SU-DHL-6 (cell line): ENCODE measurements around the gene MED27.

Source experiments
- H2AFZ ChIP-seq: fragments of 200-600 bp; sonication (generic); 2 replicates; pipeline ENCODE4 v1.6.1; 2014; ENCODE audit warnings: low read depth, mild to moderate bottlenecking, moderate library complexity, mixed read lengths, antibody characterized with exemption, low read length; ENCODE audit not compliant: severe bottlenecking
- H3F3A ChIP-seq: fragments of 200-600 bp; shearing (Covaris generic); 2 replicates; pipeline ENCODE4 v1.6.0; 2016; ENCODE audit warnings: antibody characterized with exemption, mild to moderate bottlenecking; ENCODE audit not compliant: insufficient read depth
- H3K27ac ChIP-seq: fragments of 200-600 bp; sonication (generic); 2 replicates; pipeline ENCODE4 v1.5.1; 2016; ENCODE audit warnings: low read depth, mild to moderate bottlenecking, low read length, moderate library complexity, mixed read lengths
- H3K27me3 ChIP-seq: fragments of 200-600 bp; sonication (generic), shearing (Covaris generic); 2 replicates; pipeline ENCODE4 v1.6.0; 2014; ENCODE audit warnings: mild to moderate bottlenecking, low read length
- H3K36me3 ChIP-seq: fragments of 200-600 bp; sonication (generic); 2 replicates; pipeline ENCODE4 v1.6.1; 2014; ENCODE audit warnings: mild to moderate bottlenecking, low read length, mixed read lengths
- H3K4me2 ChIP-seq: fragments of 300-600, 200-600 bp; shearing (Covaris generic), sonication (generic); 2 replicates; pipeline ENCODE4 v1.6.0; 2014; ENCODE audit warnings: low read length, low read depth, mild to moderate bottlenecking; ENCODE audit not compliant: poor library complexity, severe bottlenecking
- H3K4me3 ChIP-seq: fragments of 200-600 bp; sonication (generic); 2 replicates; pipeline ENCODE4 v1.5.1; 2014; ENCODE audit warnings: antibody characterized with exemption, low read length, mild to moderate bottlenecking, mixed read lengths; ENCODE audit not compliant: insufficient read depth, poor library complexity, severe bottlenecking
- H3K79me2 ChIP-seq: fragments of 200-600 bp; sonication (generic); 2 replicates; pipeline ENCODE4 v1.6.1; 2014; ENCODE audit warnings: mild to moderate bottlenecking, low read length, moderate library complexity; ENCODE audit not compliant: insufficient read depth
- H3K9ac ChIP-seq: fragments of 200-600 bp; sonication (generic); 2 replicates; pipeline ENCODE4 v1.7.0; 2014; ENCODE audit warnings: mild to moderate bottlenecking, low read length
- H3K9me2 ChIP-seq: fragments of 200-600 bp; sonication (generic); replicated peaks from 2 replicates; pipeline ENCODE4 v1.6.1; 2014; ENCODE audit warnings: low read length; ENCODE audit not compliant: insufficient read depth
- H3K9me3 ChIP-seq: fragments of 200-600 bp; sonication (generic); 2 replicates; pipeline ENCODE4 v1.6.1; 2014; ENCODE audit warnings: low read length, mixed read lengths; ENCODE audit not compliant: insufficient read depth
- H4K20me1 ChIP-seq: fragments of 200-600 bp; sonication (generic); 2 replicates; pipeline ENCODE4 v1.6.1; 2014; ENCODE audit warnings: low read depth, mild to moderate bottlenecking, antibody characterized with exemption, low read length, moderate library complexity, mixed read lengths
- EZH2phosphoT487 ChIP-seq: fragments of 200-600 bp; sonication (generic), shearing (Covaris generic); conservative IDR thresholded peaks from 2 replicates; pipeline ENCODE4 v1.6.1; 2018; ENCODE audit warnings: mild to moderate bottlenecking, antibody characterized with exemption, low read length, moderate library complexity, mixed read lengths
- TF ChIP-seq, protein P1 (sequence below): fragments of 200-600 bp; sonication (generic); IDR thresholded peaks from one replicate; pipeline ENCODE4 v1.5.1; 2017; ENCODE audit warnings: antibody characterized with exemption, mild to moderate bottlenecking, low read length, moderate library complexity; ENCODE audit not compliant: insufficient read depth, poor library complexity, severe bottlenecking

MED27 gene

DNA sequence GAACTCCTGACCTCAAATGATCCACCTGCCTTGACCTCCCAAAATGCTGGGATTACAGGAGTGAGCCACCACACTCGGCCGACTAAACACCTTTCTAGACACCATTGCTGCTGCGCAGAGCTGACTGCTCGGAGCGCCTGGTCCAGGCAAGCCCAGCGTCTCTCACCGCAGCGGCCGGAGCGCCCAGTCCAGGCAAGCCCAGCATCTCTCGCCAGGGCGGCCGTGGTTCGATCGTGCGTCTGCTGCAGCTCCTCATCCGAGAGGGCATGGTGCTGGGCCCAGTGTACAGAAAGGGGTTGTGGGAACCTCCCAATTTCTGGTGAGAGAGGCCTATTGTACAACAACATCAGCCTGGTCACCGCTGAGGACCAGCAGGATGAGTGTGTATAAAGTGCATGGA lies 230.3 kb downstream of the MED27 start:
- no peak overlapping the region for H3K27ac ChIP-seq
- H3K9ac ChIP-seq, result no peak overlapping the region
- no peaks in the 10 kb centered on the region for H4K20me1 ChIP-seq
- no peak overlapping the region for H3K4me2 ChIP-seq
- TF ChIP-seq EZH2phosphoT487, result no peak
- TF ChIP-seq, protein P1, sequence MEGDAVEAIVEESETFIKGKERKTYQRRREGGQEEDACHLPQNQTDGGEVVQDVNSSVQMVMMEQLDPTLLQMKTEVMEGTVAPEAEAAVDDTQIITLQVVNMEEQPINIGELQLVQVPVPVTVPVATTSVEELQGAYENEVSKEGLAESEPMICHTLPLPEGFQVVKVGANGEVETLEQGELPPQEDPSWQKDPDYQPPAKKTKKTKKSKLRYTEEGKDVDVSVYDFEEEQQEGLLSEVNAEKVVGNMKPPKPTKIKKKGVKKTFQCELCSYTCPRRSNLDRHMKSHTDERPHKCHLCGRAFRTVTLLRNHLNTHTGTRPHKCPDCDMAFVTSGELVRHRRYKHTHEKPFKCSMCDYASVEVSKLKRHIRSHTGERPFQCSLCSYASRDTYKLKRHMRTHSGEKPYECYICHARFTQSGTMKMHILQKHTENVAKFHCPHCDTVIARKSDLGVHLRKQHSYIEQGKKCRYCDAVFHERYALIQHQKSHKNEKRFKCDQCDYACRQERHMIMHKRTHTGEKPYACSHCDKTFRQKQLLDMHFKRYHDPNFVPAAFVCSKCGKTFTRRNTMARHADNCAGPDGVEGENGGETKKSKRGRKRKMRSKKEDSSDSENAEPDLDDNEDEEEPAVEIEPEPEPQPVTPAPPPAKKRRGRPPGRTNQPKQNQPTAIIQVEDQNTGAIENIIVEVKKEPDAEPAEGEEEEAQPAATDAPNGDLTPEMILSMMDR, result no peak
- H3K27me3 ChIP-seq, result no peaks in the 10 kb centered on the region
- no peaks in the 10 kb centered on the region for H3K36me3 ChIP-seq
- no peak overlapping the region for H2AFZ ChIP-seq
- H3K9me3 ChIP-seq, result no peaks in the 10 kb centered on the region
- H3K9me2 ChIP-seq, result no peaks in the 10 kb centered on the region
- no peaks in the 10 kb centered on the region for H3K79me2 ChIP-seq
- no peak overlapping the region for H3K4me3 ChIP-seq
- H3F3A ChIP-seq, result no peaks in the 10 kb centered on the region

DNA sequence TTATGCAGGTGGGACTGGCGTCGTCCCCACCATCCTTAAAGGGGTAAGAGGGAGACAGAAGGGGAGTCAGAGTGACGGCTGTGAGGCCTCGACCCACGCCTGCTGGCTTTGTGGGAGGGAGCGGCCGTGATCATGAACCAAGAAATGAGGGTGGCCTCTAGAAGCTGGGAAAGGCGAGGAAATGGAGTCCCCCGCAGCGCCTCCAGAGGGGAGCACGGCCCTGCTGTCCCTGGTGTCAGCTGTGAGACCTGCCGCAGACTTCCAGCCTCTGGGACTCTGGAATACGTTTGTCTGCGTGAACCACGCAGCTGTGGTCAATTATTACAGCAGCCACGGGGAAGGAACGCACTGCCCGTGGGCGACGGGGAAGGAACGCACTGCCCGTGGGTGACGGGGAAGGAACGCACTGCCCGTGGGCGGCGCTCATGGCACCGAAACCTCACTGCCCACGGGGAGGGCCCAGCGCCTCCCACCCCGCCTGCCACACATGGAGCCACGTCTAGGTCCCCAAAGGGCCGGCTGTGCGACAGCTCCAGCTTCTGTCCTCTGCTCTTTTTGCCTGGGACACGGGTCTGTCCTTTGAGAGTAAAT lies 231.0 kb downstream of the MED27 start:
- no peak overlapping the region for H3K27ac ChIP-seq
- H3K36me3 ChIP-seq, result no peaks in the 10 kb centered on the region
- no peaks in the 10 kb centered on the region for H3K9me3 ChIP-seq
- H3K9me2 ChIP-seq, result no peaks in the 10 kb centered on the region
- H3K79me2 ChIP-seq, result no peaks in the 10 kb centered on the region
- H3F3A ChIP-seq, result no peaks in the 10 kb centered on the region
- H3K9ac ChIP-seq, result no peak overlapping the region
- H4K20me1 ChIP-seq, result no peaks in the 10 kb centered on the region
- no peak overlapping the region for H2AFZ ChIP-seq
- H3K27me3 ChIP-seq, result no peaks in the 10 kb centered on the region
- H3K4me3 ChIP-seq, result no peak overlapping the region
- TF ChIP-seq, protein P1, result no peak
- no peak for TF ChIP-seq EZH2phosphoT487
- H3K4me2 ChIP-seq, result no peak overlapping the region

DNA sequence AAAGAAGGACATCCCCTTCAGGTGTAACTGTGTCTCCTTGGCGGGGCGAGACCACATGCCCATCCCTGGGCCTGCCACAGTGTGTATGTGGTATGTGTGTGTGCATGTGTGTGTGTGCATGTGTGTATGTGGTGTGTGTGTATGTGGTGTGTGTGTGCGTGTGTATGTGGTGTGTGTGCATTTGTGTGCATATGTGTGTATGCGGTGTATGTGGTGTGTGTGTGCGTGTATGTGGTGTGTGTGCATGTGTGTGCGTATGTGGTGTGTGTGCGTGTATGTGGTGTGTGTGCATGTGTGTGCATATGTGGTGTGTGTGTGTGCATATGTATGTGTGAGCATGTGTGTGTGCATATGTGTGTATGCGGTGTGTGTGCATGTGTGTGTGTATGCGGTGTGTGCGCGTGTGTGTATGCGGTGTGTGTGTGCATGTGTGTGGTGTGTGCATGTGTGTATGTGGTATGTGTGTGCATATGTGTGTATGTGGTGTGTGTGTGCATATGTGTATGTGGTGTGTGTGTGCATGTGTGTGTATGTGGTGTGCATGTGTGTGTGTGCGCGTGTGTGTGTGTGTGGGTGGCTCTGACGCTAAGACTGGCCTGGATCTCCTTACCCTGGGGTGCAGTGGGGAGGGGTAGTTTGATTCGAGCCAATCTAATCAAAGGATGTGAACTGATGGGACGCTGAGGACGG lies 231.9 kb downstream of the MED27 start:
- no peaks in the 10 kb centered on the region for H3K27me3 ChIP-seq
- H3K9me2 ChIP-seq, result no peaks in the 10 kb centered on the region
- H2AFZ ChIP-seq, result no peak overlapping the region
- H3K9me3 ChIP-seq, result no peaks in the 10 kb centered on the region
- no peak overlapping the region for H3K27ac ChIP-seq
- H4K20me1 ChIP-seq, result no peaks in the 10 kb centered on the region
- H3F3A ChIP-seq, result no peaks in the 10 kb centered on the region
- H3K4me3 ChIP-seq, result no peak overlapping the region
- H3K4me2 ChIP-seq, result no peak overlapping the region
- H3K9ac ChIP-seq, result no peak overlapping the region
- TF ChIP-seq EZH2phosphoT487, result no peak
- TF ChIP-seq, protein P1, result no peak
- H3K36me3 ChIP-seq, result no peaks in the 10 kb centered on the region
- H3K79me2 ChIP-seq, result no peaks in the 10 kb centered on the region
